NCI-H345 treated with DMSO at 0.1 percent for 48 hours (cell line): ENCODE measurements around the gene MMP11.

ENCODE experiments used
- DNase-seq: peaks from one replicate; lab custom pipeline; 2025; ENCODE audit not compliant: unreplicated experiment; lab: John Stamatoyannopoulos, UW

Gene MMP11

GRCh38 chr22:23828800-23829680 is 56.4 kb downstream of the MMP11 start:
- no peak for DNase-seq

- DNase-seq = no peak
These were observed 57.3 kb downstream of the MMP11 start for GRCh38 chr22:23829845-23830372.

DNA sequence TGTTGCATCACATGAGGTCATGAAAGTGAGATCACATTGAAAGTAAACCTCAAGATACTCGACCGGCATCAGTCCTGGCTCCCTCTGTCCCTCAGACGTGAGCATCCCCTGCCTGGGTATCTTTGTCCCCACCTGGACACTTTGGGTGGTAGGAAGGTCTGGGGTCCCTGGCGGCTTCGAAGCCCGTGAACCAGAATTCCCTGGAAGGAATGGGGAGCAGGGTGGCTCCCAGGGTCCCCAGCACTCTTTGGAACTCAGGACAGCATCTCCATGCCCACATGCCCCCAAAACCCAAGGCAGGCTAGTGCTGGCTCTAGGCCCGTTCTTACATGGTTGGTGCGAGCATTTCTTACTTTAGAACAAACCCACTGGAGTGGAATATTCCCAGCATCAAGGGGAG is 58.6 kb downstream of the MMP11 start:
- no peak for DNase-seq

GRCh38 chr22:23831781-23832180 is 59.1 kb downstream of the MMP11 start:
- no peak for DNase-seq

DNA sequence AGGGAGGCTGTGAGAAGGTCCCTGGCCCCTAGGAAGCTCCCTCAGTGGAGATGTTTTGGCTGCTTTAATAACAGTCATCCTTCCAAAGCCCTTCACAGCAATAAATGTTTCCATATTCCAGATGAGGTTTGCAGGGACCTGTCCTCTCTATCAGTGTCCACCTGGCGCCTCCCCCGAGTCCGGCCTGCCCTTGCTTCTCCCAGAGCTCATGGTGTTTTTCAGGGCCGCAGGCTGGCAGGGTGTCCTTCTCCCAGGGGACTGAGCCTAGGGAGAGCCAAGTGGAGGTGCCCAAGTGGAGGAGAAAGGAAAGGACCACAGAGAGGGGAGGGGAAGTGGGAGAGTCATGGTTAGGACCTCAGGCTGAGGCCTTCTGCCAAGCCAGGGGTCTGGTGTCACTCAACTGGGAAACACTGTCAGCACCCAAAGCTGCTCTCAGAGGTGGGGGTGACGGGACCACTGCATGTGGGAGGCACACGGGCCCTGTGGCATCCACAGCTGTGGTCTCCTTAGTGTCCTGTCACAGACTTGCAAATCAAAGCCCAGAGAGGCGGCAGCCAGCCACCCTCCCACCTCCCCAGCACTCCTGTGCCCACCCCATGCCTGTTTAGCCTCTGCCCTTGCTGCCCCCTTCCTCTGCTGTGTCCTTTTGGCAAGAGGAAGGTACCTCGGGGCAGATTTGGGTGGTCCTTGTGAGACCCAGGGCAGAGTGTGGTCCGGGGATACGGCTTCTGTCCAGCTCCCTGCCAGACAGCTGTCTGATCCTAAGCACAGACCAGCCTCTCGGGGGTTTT is 59.8 kb downstream of the MMP11 start:
- no peak for DNase-seq

DNA sequence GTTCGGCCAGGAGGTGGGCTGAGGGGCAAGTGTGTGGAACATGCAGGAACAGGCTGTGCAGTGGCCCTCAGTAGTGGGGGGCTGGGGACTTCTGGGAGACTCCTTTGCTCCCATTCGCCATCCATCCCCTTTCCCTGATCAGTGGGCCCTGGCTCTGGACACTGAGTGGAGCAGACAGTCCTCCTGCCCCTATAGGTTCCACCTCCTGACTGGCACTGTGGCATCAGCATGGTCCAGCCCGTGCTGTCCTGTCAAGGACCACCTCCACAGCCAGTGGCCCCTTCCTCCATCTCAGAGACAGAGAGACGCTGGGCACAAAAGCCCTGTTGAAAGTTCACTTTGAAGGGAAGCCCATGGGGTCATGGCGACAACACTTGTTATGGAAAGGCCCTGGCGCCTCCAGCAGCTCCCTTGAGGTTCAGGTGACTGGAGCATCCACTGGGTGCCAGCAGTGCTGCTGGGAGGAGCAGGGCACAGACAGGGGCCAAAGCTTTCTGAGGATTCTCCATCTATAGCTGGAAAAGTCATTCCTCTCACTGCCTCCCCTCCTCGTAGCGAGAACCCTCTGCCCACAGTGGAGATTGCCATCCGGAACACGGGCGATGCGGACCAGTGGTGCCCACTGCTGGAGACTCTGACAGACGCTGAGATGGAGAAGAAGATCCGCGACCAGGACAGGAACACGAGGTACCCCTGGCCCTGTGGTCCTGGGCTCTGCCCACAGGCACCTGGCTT is 60.5 kb downstream of the MMP11 start:
- no peak for DNase-seq
